IMR-90 (cell line): ENCODE data around the gene TRMT10C. TPM values are rescaled to one million over a fixed set of nuclear protein-coding genes. Genes with fewer than 3 reads are reported as not detected.
A peak's percentile ranks its signal among the peaks of the same experiment; 100 is the strongest.

Experiments used
- ATAC-seq: fragments of 200-7000 bp; cut with Tn5 transposase; 2 replicates; pipeline ENCODE4 v1.9.1; 2020; ENCODE audit warnings: low read depth, mild to moderate bottlenecking, moderate library complexity
- Bru-seq: library from RNA; stranded (reverse); fragments of 400-500 nt; gene quantifications from one replicate; lab custom pipeline; 2021; lab: Mats Ljungman, UMichigan
- BruChase-seq, 2 experiments: library from RNA; stranded (reverse); fragments of 400-500 nt; gene quantifications; one replicate each; lab custom pipeline; 2021; lab: Mats Ljungman, UMichigan
- BruUV-seq: library from RNA; stranded (reverse); fragments of 400-500 nt; replicated peaks from 2 replicates; lab custom pipeline; 2021; lab: Mats Ljungman, UMichigan
- CTCF ChIA-PET: fragments of 300-600 bp; formaldehyde crosslinking; extraction: SDS; loops from one replicate; lab custom pipeline; 2021; ENCODE audit warnings: antibody characterized with exemption; lab: Yijun Ruan, JAX
- POLR2A ChIA-PET: fragments of 300-600 bp; sonication (Branson Sonifier 250); formaldehyde crosslinking; loops from one replicate; lab custom pipeline; 2022; ENCODE audit warnings: antibody characterized with exemption; ENCODE audit not compliant: unreplicated experiment; lab: Charles Lee
- DNase-seq: peaks from one replicate; pipeline ENCODE4 v3.0.0; 2013
- H2AFZ ChIP-seq: replicated peaks from 2 replicates; pipeline ENCODE3; 2013; ENCODE audit warnings: low read length, mild to moderate bottlenecking; ENCODE audit not compliant: poor library complexity
- H2AK5ac ChIP-seq: 2 replicates; pipeline ENCODE4 v1.6.1; 2013; ENCODE audit warnings: low read depth, low read length, inconsistent platforms
- H2AK9ac ChIP-seq: replicated peaks from 2 replicates; pipeline ENCODE3; 2013; ENCODE audit warnings: mild to moderate bottlenecking, low read depth, low read length, moderate library complexity; ENCODE audit not compliant: poor library complexity
- H2BK120ac ChIP-seq: 2 replicates; pipeline ENCODE4 v1.6.1; 2013; ENCODE audit warnings: low read depth, low read length, inconsistent platforms
- H2BK15ac ChIP-seq: 3 replicates; pipeline ENCODE4 v1.6.1; 2013; ENCODE audit warnings: low read depth, low read length, inconsistent platforms
- H2BK20ac ChIP-seq: 2 replicates; pipeline ENCODE4 v1.6.1; 2013; ENCODE audit warnings: low read depth, mild to moderate bottlenecking, inconsistent platforms, low read length, moderate library complexity
- H2BK5ac ChIP-seq: 2 replicates; pipeline ENCODE4 v1.6.1; 2013; ENCODE audit warnings: mild to moderate bottlenecking, low read depth, low read length, inconsistent platforms; ENCODE audit not compliant: poor library complexity, severe bottlenecking
- H3K14ac ChIP-seq: replicated peaks from 2 replicates; pipeline ENCODE4 v1.6.1; 2013; ENCODE audit warnings: low read depth, low read length, inconsistent platforms
- H3K18ac ChIP-seq: 2 replicates; pipeline ENCODE4 v1.6.1; 2013; ENCODE audit warnings: low read depth, low read length, control low read depth
- H3K23ac ChIP-seq: 2 replicates; pipeline ENCODE4 v1.6.1; 2013; ENCODE audit warnings: low read depth, low read length, inconsistent platforms
- H3K27ac ChIP-seq: 2 replicates; pipeline ENCODE4 v1.5.1; 2013; ENCODE audit warnings: mild to moderate bottlenecking, control low read depth, low read length; ENCODE audit not compliant: insufficient read depth
- H3K27me3 ChIP-seq: 2 replicates; pipeline ENCODE4 v1.6.1; 2013; ENCODE audit warnings: low read length; ENCODE audit not compliant: control insufficient read depth, insufficient read depth
- H3K36me3 ChIP-seq: 2 replicates; pipeline ENCODE4 v1.6.1; 2013; ENCODE audit warnings: low read length, mixed read lengths; ENCODE audit not compliant: control insufficient read depth, insufficient read depth
- H3K4ac ChIP-seq: 2 replicates; pipeline ENCODE4 v1.6.1; 2013; ENCODE audit warnings: low read depth, low read length, inconsistent platforms
- H3K4me1 ChIP-seq: 2 replicates; pipeline ENCODE4 v1.6.1; 2013; ENCODE audit warnings: low read length, mixed read lengths; ENCODE audit not compliant: control insufficient read depth, insufficient read depth
- H3K4me2 ChIP-seq: 2 replicates; pipeline ENCODE4 v1.6.1; 2013; ENCODE audit warnings: low read depth, mild to moderate bottlenecking, control low read depth, low read length, moderate library complexity
- H3K4me3 ChIP-seq: 2 replicates; pipeline ENCODE4 v1.5.1; 2013; ENCODE audit warnings: low read depth, mild to moderate bottlenecking, control low read depth, low read length, moderate library complexity; ENCODE audit not compliant: insufficient read depth
- H3K56ac ChIP-seq: 2 replicates; pipeline ENCODE4 v1.6.1; 2013; ENCODE audit warnings: low read length, inconsistent platforms; ENCODE audit not compliant: insufficient read depth; ENCODE audit errors: extremely low read depth
- H3K79me1 ChIP-seq, 2 experiments: 2 replicates each; pipeline ENCODE4 v1.6.1; 2013; ENCODE audit warnings: low read length in 2 of 2, inconsistent platforms in 1 of 2, low read depth in 1 of 2
- H3K9ac ChIP-seq: 2 replicates; pipeline ENCODE4 v1.6.1; 2013; ENCODE audit warnings: low read depth, low read length, control low read depth
- H3K9me1 ChIP-seq: 2 replicates; pipeline ENCODE4 v1.6.1; 2013; ENCODE audit warnings: low read length, inconsistent platforms; ENCODE audit not compliant: insufficient read depth
- H3K9me3 ChIP-seq: 2 replicates; pipeline ENCODE4 v1.6.1; 2013; ENCODE audit warnings: low read length; ENCODE audit not compliant: control insufficient read depth, insufficient read depth
- H4K20me1 ChIP-seq: 2 replicates; pipeline ENCODE4 v1.6.1; 2013; ENCODE audit warnings: low read length, inconsistent platforms; ENCODE audit not compliant: insufficient read depth
- H4K5ac ChIP-seq: 2 replicates; pipeline ENCODE4 v1.6.1; 2013; ENCODE audit warnings: mild to moderate bottlenecking, low read depth, low read length, control low read depth
- H4K8ac ChIP-seq, 2 experiments: 2 replicates each; pipeline ENCODE4 v1.6.1; 2013; ENCODE audit warnings: low read depth in 2 of 2, low read length in 2 of 2, control low read depth in 1 of 2, inconsistent platforms in 1 of 2
- H4K91ac ChIP-seq: 2 replicates; pipeline ENCODE4 v1.6.1; 2013; ENCODE audit warnings: low read depth, low read length, inconsistent platforms; ENCODE audit not compliant: insufficient read depth
- CEBPB ChIP-seq: IDR thresholded peaks from 2 replicates; pipeline ENCODE4 v1.6.1; 2012; ENCODE audit warnings: low read depth, low read length, improper control_type of control experiment
- CHD1 ChIP-seq: IDR thresholded peaks from 2 replicates; pipeline ENCODE4 v1.6.1; 2012; ENCODE audit warnings: low read depth, low read length, improper control_type of control experiment
- CTCF ChIP-seq: conservative IDR thresholded peaks from 2 replicates; pipeline ENCODE4 v1.5.1; 2012; ENCODE audit warnings: mild to moderate bottlenecking, low read depth, low read length, improper control_type of control experiment
- MAFK ChIP-seq: IDR thresholded peaks from 2 replicates; pipeline ENCODE4 v1.6.1; 2012; ENCODE audit warnings: low read depth, low read length, improper control_type of control experiment
- NFE2L2 ChIP-seq: fragments of 150-350 bp; IDR thresholded peaks from 2 replicates; pipeline ENCODE4 v1.6.1; 2016; ENCODE audit warnings: low read depth, mild to moderate bottlenecking, low read length
- POLR2A ChIP-seq: IDR thresholded peaks from 2 replicates; pipeline ENCODE4 v1.6.1; 2012; ENCODE audit warnings: mild to moderate bottlenecking, low read depth, low read length
- RCOR1 ChIP-seq: IDR thresholded peaks from 2 replicates; pipeline ENCODE4 v1.6.1; 2012; ENCODE audit warnings: mild to moderate bottlenecking, low read length, improper control_type of control experiment; ENCODE audit not compliant: insufficient replicate concordance
- RFX5 ChIP-seq: IDR thresholded peaks from 2 replicates; pipeline ENCODE4 v1.8.0; 2012; ENCODE audit warnings: low read depth, mild to moderate bottlenecking, low read length, moderate library complexity
- SMC3 ChIP-seq: fragments of 150-350 bp; IDR thresholded peaks from 2 replicates; pipeline ENCODE4 v1.6.1; 2016; ENCODE audit warnings: low read depth, mild to moderate bottlenecking, antibody characterized with exemption, low read length, moderate library complexity
- WGBS, 2 experiments: methylation state at CpG; one replicate each; pipeline versions ENCODE4 v1.1.5 to v1.1.7; 2013; ENCODE audit warnings: missing lambda C conversion rate in 2 of 2; ENCODE audit not compliant: insufficient read length in 1 of 2; ENCODE audit errors: extremely low coverage in 2 of 2; 5-methylcytosine and 5-hydroxymethylcytosine counted together
- dilution Hi-C: fragments of 300-500 bp; cut with HindIII; formaldehyde crosslinking; loops from one replicate; pipeline ENCODE4 v1.14.3; 2018; ENCODE audit warnings: low sequenced_read_pairs; ENCODE audit not compliant: unreplicated experiment
- in situ Hi-C: fragments of 300-500 bp; cut with MboI; formaldehyde crosslinking; loops from 3 replicates; pipeline ENCODE4 v1.14.3; 2019; ENCODE audit warnings: low sequenced_read_pairs, inconsistent platforms, mixed read lengths
- intact Hi-C: fragments of 100-400 bp; cut with micrococcal nuclease; formaldehyde crosslinking; loops from 2 replicates; pipeline ENCODE4 v1.10.0; 2022
- long read RNA-seq: library from polyadenylated mRNA; unstranded; transcript quantifications from one replicate; pipeline ENCODE4 v2.0.0, GENCODE V29; 2021; ENCODE audit not compliant: unreplicated experiment
- polyA plus RNA-seq, 3 experiments: library from polyadenylated mRNA; depleted of rRNA; stranded (reverse); fragments of >200 nt; gene quantifications; 2 replicates each; pipeline ENCODE4 v1.2.3, GENCODE V29; 2012; ENCODE audit warnings: low replicate concordance in 1 of 3
- total RNA-seq: library from RNA; depleted of rRNA; stranded (reverse); fragments of >200 nt; gene quantifications from 2 replicates; pipeline ENCODE4 v1.2.3, GENCODE V29; 2012; rRNA removed
- TF ChIP-seq, protein P1 (sequence below): fragments of 150-350 bp; IDR thresholded peaks from 2 replicates; pipeline ENCODE4 v1.6.1; 2017; ENCODE audit warnings: mild to moderate bottlenecking, antibody characterized with exemption, low read length, low read depth
- TF ChIP-seq, protein P2 (sequence below): fragments of 150-350 bp; IDR thresholded peaks from 2 replicates; pipeline ENCODE4 v1.6.1; 2016; ENCODE audit warnings: low read depth, mild to moderate bottlenecking, low read length, moderate library complexity, borderline replicate concordance

The TRMT10C gene
- total RNA-seq = 17.0 and 27.2 TPM in 2 replicates
- 11.6 and 13.6 TPM in 2 replicates for polyA plus RNA-seq (2012; rRNA removed)
- polyA plus RNA-seq (2012; cell fraction: cytosol; rRNA removed) = 2.5 and 2.8 TPM in 2 replicates
- polyA plus RNA-seq (2012; cell fraction: nucleus; rRNA removed; ENCODE audit: low replicate concordance) = 1.2 and 4.6 TPM in 2 replicates
- Bru-seq, nascent RNA = percentile 75 among the genes with signal in this experiment
- percentile 50 among the genes with signal in this experiment for BruChase-seq, experiment 1, labeled RNA remaining after a 6-hour chase
- BruChase-seq, experiment 2, labeled RNA remaining after a 2-hour chase = percentile 78 among the genes with signal in this experiment
- long read RNA-seq, transcript TRMT10C-201 (2 exons, 1,819 nt) = major isoform, 24 of 25 reads
- long read RNA-seq, partial matches to known transcripts = 0 of 25 reads
- long read RNA-seq, other reads (novel, unspliced or antisense) = 1 of 25 reads

GRCh38 chr3:101561630-101562328, at the start of gene TRMT10C:
Gene TRMT10C, plus strand, starts transcription at chr3:101561868. Its CDS starts 2,914 bp downstream, at chr3:101564782.
- Histone ChIP-seq H3K9ac (peak within 1 kb of the TSS; percentile 93), H3K27ac (peak within 1 kb of the TSS; percentile 77), H2AK9ac (peak within 1 kb of the TSS; percentile 89), H3K9me1 (no peaks in the 10 kb centered on the region), H3K4ac (peak within 1 kb of the TSS; percentile 93), H4K20me1 (peaks cover 10% of the 10 kb centered on the region), H4K5ac (peak within 1 kb of the TSS; percentile 97), H2BK15ac (no peak within 1 kb of the TSS), H3K56ac (peak within 1 kb of the TSS; percentile 88; the same call in 1 of the 2 replicates), H3K18ac (peak within 1 kb of the TSS; percentile 59), H2BK120ac (0 out of 2 replicates have a peak within 1 kb of the TSS, but pooled peaks have one; percentile 43), H4K91ac (peak within 1 kb of the TSS; percentile 78), H3K14ac (peak within 1 kb of the TSS; percentile 97), H3K9me3 (no peaks in the 10 kb centered on the region), H3K4me1 (peaks cover 5% of the 10 kb centered on the region), H2BK20ac (no peak within 1 kb of the TSS), H3K4me3 (peak within 1 kb of the TSS; percentile 98), H2AK5ac (peak within 1 kb of the TSS; percentile 68), H3K79me1 (peaks cover 5 to 42% of the 10 kb centered on the region in 2 experiments; a peak in 3 of 4 replicates), H3K4me2 (peak within 1 kb of the TSS; percentile 82), H3K23ac (peak within 1 kb of the TSS; percentile 94), H3K27me3 (peaks cover 1% of the 10 kb centered on the region), H4K8ac (peak within 1 kb of the TSS; percentile 63 to 99), H2BK5ac (peak within 1 kb of the TSS; percentile 83), H2AFZ (peak within 1 kb of the TSS; percentile 94), H3K36me3 (peaks cover 3% of the 10 kb centered on the region; the same call in 1 of the 2 replicates)
- ATAC-seq (peak; percentile 95), DNase-seq (peak; percentile 93)
- in situ Hi-C loops = no loop called here
- 0% methylated on average over 8 of the region's 35 CpGs; no CpG with 5 or more reads in 1 of the 2 experiments for WGBS, 2 experiments
- POLR2A ChIA-PET = no interaction called here
- TSS peak; percentile 61 for BruUV-seq
- dilution Hi-C loops = no loop called here
- intact Hi-C loops = loop anchor here (10.0 kb wide), 1 partner anchor 667 kb away; no protein-coding TSS in a partner anchor
- CTCF ChIA-PET = interaction anchor here (0.6 kb wide), 1 partner anchor 186 kb away, joined by 4 read pairs; no protein-coding TSS in a partner anchor
- TF ChIP-seq, protein P1, sequence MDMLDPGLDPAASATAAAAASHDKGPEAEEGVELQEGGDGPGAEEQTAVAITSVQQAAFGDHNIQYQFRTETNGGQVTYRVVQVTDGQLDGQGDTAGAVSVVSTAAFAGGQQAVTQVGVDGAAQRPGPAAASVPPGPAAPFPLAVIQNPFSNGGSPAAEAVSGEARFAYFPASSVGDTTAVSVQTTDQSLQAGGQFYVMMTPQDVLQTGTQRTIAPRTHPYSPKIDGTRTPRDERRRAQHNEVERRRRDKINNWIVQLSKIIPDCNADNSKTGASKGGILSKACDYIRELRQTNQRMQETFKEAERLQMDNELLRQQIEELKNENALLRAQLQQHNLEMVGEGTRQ = no peak
- TF ChIP-seq SMC3 = no peak
- no peak for TF ChIP-seq RCOR1
- TF ChIP-seq NFE2L2 = no peak
- no peak for TF ChIP-seq CHD1
- no peak for TF ChIP-seq MAFK
- no peak for TF ChIP-seq CTCF
- no peak for TF ChIP-seq CEBPB
- TF ChIP-seq, protein P2, sequence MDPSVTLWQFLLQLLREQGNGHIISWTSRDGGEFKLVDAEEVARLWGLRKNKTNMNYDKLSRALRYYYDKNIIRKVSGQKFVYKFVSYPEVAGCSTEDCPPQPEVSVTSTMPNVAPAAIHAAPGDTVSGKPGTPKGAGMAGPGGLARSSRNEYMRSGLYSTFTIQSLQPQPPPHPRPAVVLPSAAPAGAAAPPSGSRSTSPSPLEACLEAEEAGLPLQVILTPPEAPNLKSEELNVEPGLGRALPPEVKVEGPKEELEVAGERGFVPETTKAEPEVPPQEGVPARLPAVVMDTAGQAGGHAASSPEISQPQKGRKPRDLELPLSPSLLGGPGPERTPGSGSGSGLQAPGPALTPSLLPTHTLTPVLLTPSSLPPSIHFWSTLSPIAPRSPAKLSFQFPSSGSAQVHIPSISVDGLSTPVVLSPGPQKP = no peak
- TF ChIP-seq POLR2A = peak; percentile 92
- no peak for TF ChIP-seq RFX5
